GM19043 (cell line): Measurements from ENCODE around the gene PET100.

Source experiments
- ATAC-seq: cut with Tn5 transposase; IDR thresholded peaks from one replicate; pipeline ENCODE4 v1.9.1; 2021; ENCODE audit warnings: low read depth; ENCODE audit not compliant: unreplicated experiment

The PET100 gene

GRCh38 chr19:7629347-7630054 lies at the start of gene PET100, which contains the start of gene XAB2:
Gene PET100 (plus strand): TSS chr19:7629793. CDS start chr19:7629834, 41 bp downstream.
Gene XAB2 (minus strand): TSS chr19:7629545. CDS start chr19:7629527, 18 bp downstream.
- peak; percentile 89 for ATAC-seq

GRCh38 chr19:7582446-7582845 lies 47.1 kb upstream of the PET100 start:
- no peak for ATAC-seq

GRCh38 chr19:7589822-7590221 lies 39.8 kb upstream of the PET100 start:
- ATAC-seq, result no peak

GRCh38 chr19:7590256-7590655 lies 39.3 kb upstream of the PET100 start:
- ATAC-seq, result no peak

- ATAC-seq, result no peak
These were observed 34.0 kb upstream of the PET100 start, which contains the start of gene CAMSAP3 for GRCh38 chr19:7595466-7596133. Gene CAMSAP3 (plus strand): TSS chr19:7595863. CDS start chr19:7596003, 140 bp downstream.

- ATAC-seq, result no peak
These were observed 33.2 kb upstream of the PET100 start for GRCh38 chr19:7596211-7596937.

- ATAC-seq, result no peak
These were observed 31.9 kb upstream of the PET100 start for GRCh38 chr19:7597689-7598088.

GRCh38 chr19:7598180-7598579 lies 31.4 kb upstream of the PET100 start:
- ATAC-seq, result no peak

GRCh38 chr19:7600721-7601120 lies 28.9 kb upstream of the PET100 start:
- ATAC-seq, result no peak

GRCh38 chr19:7602240-7602934 lies 27.2 kb upstream of the PET100 start:
- no peak for ATAC-seq

GRCh38 chr19:7602935-7603497 lies 26.6 kb upstream of the PET100 start:
- no peak for ATAC-seq

- no peak for ATAC-seq
These were observed 25.7 kb upstream of the PET100 start for GRCh38 chr19:7603919-7604318.

GRCh38 chr19:7605490-7606222 lies 23.9 kb upstream of the PET100 start:
- ATAC-seq, result no peak

- no peak for ATAC-seq
These were observed 23.3 kb upstream of the PET100 start for GRCh38 chr19:7606289-7606688.

- ATAC-seq, result no peak
These were observed 22.2 kb upstream of the PET100 start for GRCh38 chr19:7607212-7607873.

- no peak for ATAC-seq
These were observed 21.6 kb upstream of the PET100 start for GRCh38 chr19:7607874-7608560.

GRCh38 chr19:7610491-7611240 lies 18.9 kb upstream of the PET100 start:
- no peak for ATAC-seq
